Measurements from ENCODE around the gene CLCA2. TPM values are rescaled to one million over a fixed set of nuclear protein-coding genes. Genes with fewer than 3 reads are reported as not detected.

The CLCA2 gene
- total and polyA plus RNA-seq, 2 of the 8 experiments (the other 6 are each of a cell fraction or from before 2014, with no cell fraction given), result not detected

DNA sequence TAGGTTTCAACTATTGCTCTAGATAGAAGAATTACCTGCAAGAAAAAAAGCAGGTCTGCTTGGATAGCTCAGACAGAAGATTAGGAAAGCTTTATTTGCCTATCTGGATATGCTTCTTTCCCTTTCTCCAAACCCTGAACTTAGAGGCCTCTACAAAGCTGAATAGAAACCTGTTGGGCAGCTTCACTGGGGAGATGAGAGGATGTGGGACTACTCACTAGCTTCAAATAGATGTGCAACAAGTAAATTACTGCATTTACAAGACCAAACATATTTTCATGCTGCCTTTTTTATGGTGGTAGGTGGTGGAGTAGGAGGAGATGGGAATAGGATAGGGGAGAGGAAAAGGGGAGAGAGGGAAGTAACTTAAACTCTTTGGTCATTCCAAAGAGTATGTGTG lies 6.4 kb downstream of the CLCA2 start:
- POLR2A ChIA-PET (ENCODE audit: partially characterized antibody), result interaction anchor here (0.9 kb wide), 1 partner anchor 29 kb away, joined by 3 read pairs; no protein-coding TSS in a partner anchor
- no peak for FAIRE-seq
- no peak for TF ChIP-seq TCF12 (IDR thresholded peaks at IDR 0.05; ENCODE audit: low read depth, low read length)
- TF ChIP-seq TEAD4 (IDR thresholded peaks at IDR 0.05; ENCODE audit: low read depth, low read length), result no peak
- TF ChIP-seq PHF8 (conservative IDR thresholded peaks at IDR 0.05; ENCODE audit: low read depth, low read length), result no peak
- TF ChIP-seq RNF2 (IDR thresholded peaks at IDR 0.05; ENCODE audit: borderline replicate concordance, low read depth, low read length, missing control alignments, poor library complexity, severe bottlenecking), result no peak
- no peak for TF ChIP-seq MAFK (IDR thresholded peaks at IDR 0.05; ENCODE audit: low read depth, low read length)
- no peak for TF ChIP-seq ASH2L (IDR thresholded peaks at IDR 0.05; ENCODE audit: low read length)
- no peak for TF ChIP-seq CEBPB (IDR thresholded peaks at IDR 0.05; ENCODE audit: low read depth, low read length)
- no peak for TF ChIP-seq HDAC2 (IDR thresholded peaks at IDR 0.05; ENCODE audit: borderline replicate concordance in 1 of 2, low read depth in 2 of 2, low read length in 2 of 2)
- TF ChIP-seq SIX5 (IDR thresholded peaks at IDR 0.05; ENCODE audit: low read depth, low read length), result no peak
- TF ChIP-seq POLR2A (IDR thresholded peaks at IDR 0.05; ENCODE audit: control extremely low read depth in 1 of 2, low read depth in 2 of 2, low read length in 2 of 2), result no peak
- TF ChIP-seq NRF1 (IDR thresholded peaks at IDR 0.05; ENCODE audit: low read depth, low read length), result no peak
- TF ChIP-seq, protein P1, sequence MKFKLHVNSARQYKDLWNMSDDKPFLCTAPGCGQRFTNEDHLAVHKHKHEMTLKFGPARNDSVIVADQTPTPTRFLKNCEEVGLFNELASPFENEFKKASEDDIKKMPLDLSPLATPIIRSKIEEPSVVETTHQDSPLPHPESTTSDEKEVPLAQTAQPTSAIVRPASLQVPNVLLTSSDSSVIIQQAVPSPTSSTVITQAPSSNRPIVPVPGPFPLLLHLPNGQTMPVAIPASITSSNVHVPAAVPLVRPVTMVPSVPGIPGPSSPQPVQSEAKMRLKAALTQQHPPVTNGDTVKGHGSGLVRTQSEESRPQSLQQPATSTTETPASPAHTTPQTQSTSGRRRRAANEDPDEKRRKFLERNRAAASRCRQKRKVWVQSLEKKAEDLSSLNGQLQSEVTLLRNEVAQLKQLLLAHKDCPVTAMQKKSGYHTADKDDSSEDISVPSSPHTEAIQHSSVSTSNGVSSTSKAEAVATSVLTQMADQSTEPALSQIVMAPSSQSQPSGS (IDR thresholded peaks at IDR 0.05; ENCODE audit: low read length), result no peak
- TF ChIP-seq GABPA (IDR thresholded peaks at IDR 0.05; ENCODE audit: borderline replicate concordance, insufficient read depth, low read length), result no peak
- no peak for TF ChIP-seq TAF1 (IDR thresholded peaks at IDR 0.05; ENCODE audit: low read depth, low read length)

More for the DNA sequence above, 6.4 kb downstream of the CLCA2 start:
- H4K91ac ChIP-seq (replicated peaks; ENCODE audit: insufficient read length, low read length), result no peak overlapping the region
- no peak overlapping the region for H3K23ac ChIP-seq (ENCODE audit: insufficient read length)
- H2BK15ac ChIP-seq (ENCODE audit: low read length), result no peak overlapping the region
- H3K79me2 ChIP-seq (ENCODE audit: control insufficient read depth in 1 of 2, insufficient read depth in 2 of 2, low read length in 2 of 2), result no peaks in the 10 kb centered on the region
- no peak overlapping the region for H3K9ac ChIP-seq (replicated peaks in 1 of 4; ENCODE audit: extremely low read depth in 1 of 4, low read depth in 3 of 4, low read length in 3 of 4)
- no peak overlapping the region for H3K4me2 ChIP-seq (ENCODE audit: insufficient read depth in 1 of 2, low read depth in 2 of 2, low read length in 2 of 2)
- H3K36me3 ChIP-seq (ENCODE audit: control insufficient read depth in 2 of 4, insufficient read depth in 4 of 4, low read length in 3 of 4), result no peaks in the 10 kb centered on the region
- no peaks in the 10 kb centered on the region for H3K79me1 ChIP-seq (ENCODE audit: low read depth, low read length)
- H3K14ac ChIP-seq (ENCODE audit: insufficient read length), result no peak overlapping the region
- no peaks in the 10 kb centered on the region for H4K20me1 ChIP-seq (replicated peaks in 1 of 2; ENCODE audit: control insufficient read depth in 1 of 2, insufficient read depth in 2 of 2, low read length in 2 of 2)
- H3K4me3 ChIP-seq (ENCODE audit: extremely low read depth in 1 of 4, insufficient read depth in 2 of 4, low read depth in 3 of 4, low read length in 4 of 4), result no peak overlapping the region
- H2BK20ac ChIP-seq (ENCODE audit: low read length), result no peak overlapping the region
- no peaks in the 10 kb centered on the region for H3K9me3 ChIP-seq (ENCODE audit: insufficient read depth in 2 of 2, low read depth in 1 of 2, low read length in 1 of 2)
- peaks cover 3% of the 10 kb centered on the region; the same call in 1 of the 2 replicates for H3K23me2 ChIP-seq (ENCODE audit: low read depth, low read length)
- H2BK12ac ChIP-seq (ENCODE audit: low read depth, low read length), result no peak overlapping the region
- no peak overlapping the region for H3K18ac ChIP-seq (ENCODE audit: extremely low read depth, low read length)
- no peak overlapping the region for H3K4ac ChIP-seq (replicated peaks; ENCODE audit: insufficient read length, low read depth, low read length)
- H2AK5ac ChIP-seq (ENCODE audit: low read depth, low read length), result no peak overlapping the region
- CTCF ChIA-PET (ENCODE audit: partially characterized antibody), result interaction anchor here (0.7 to 2.4 kb wide), 8 partner anchors 10 to 77 kb away, joined by 3 to 7 read pairs (median 4); no protein-coding TSS in a partner anchor
- no peak overlapping the region for H2BK120ac ChIP-seq (replicated peaks; ENCODE audit: low read depth, low read length)
- no peak overlapping the region for H2BK5ac ChIP-seq (ENCODE audit: low read depth, low read length)
- no peak overlapping the region for H3K27ac ChIP-seq (ENCODE audit: low read depth, low read length)
- no peak overlapping the region for H3K56ac ChIP-seq (replicated peaks; ENCODE audit: insufficient read length, low read depth, low read length)
- H3K27me3 ChIP-seq (replicated peaks in 1 of 4; ENCODE audit: control insufficient read depth in 3 of 4, extremely low read depth in 1 of 4, insufficient read depth in 3 of 4, low read length in 3 of 4), result no peaks in the 10 kb centered on the region
- H4K5ac ChIP-seq (ENCODE audit: insufficient read length, low read depth, low read length), result no peak overlapping the region
- H2AFZ ChIP-seq (ENCODE audit: low read length), result peak overlapping the region; percentile 5; the same call in 1 of the 2 replicates
- no peak for DNase-seq (ENCODE audit: low read depth in 1 of 2, low spot score in 2 of 2)
- H4K8ac ChIP-seq (ENCODE audit: extremely low read depth, insufficient read depth, low read length), result no peak overlapping the region
- no peaks in the 10 kb centered on the region for H3K4me1 ChIP-seq (replicated peaks in 1 of 4; ENCODE audit: control insufficient read depth in 3 of 4, insufficient read depth in 4 of 4, low read length in 3 of 4)

Data from H1 (cell line).